H1 (cell line): ENCODE results near the gene ENDOG. TPM values are rescaled to one million over a fixed set of nuclear protein-coding genes. Genes with fewer than 3 reads are reported as not detected.
A peak's percentile ranks its signal among the peaks of the same experiment; 100 is the strongest.

ENCODE experiments used
- CTCF ChIA-PET: fragments of 300-600 bp; sonication (Branson Sonifier 250); formaldehyde crosslinking; loops from one replicate; lab custom pipeline; 2021; ENCODE audit not compliant: partially characterized antibody; lab: Charles Lee
- POLR2A ChIA-PET: fragments of 300-600 bp; sonication (Branson Sonifier 250); formaldehyde crosslinking; loops from one replicate; lab custom pipeline; 2021; ENCODE audit warnings: inconsistent platforms; ENCODE audit not compliant: partially characterized antibody; lab: Charles Lee
- DNase-seq, 2 experiments: peaks; one replicate each; pipeline versions ENCODE4 v3.0.0 to v3.0.0-alpha.2; 2010 to 2022; ENCODE audit warnings: low spot score in 2 of 2, low read depth in 1 of 2, mixed read lengths in 1 of 2
- FAIRE-seq: peaks from 2 replicates; lab custom pipeline; 2011; peaks lifted over from hg19 to GRCh38; lab: Jason Lieb, UNC
- H2AFZ ChIP-seq: 2 replicates; pipeline ENCODE4 v1.8.1; 2012; ENCODE audit warnings: low read length, inconsistent platforms
- H2AK5ac ChIP-seq: 2 replicates; pipeline ENCODE4 v1.6.1; 2013; ENCODE audit warnings: low read depth, low read length
- H2BK120ac ChIP-seq: replicated peaks from 2 replicates; pipeline ENCODE3; 2013; ENCODE audit warnings: low read depth, low read length, inconsistent platforms
- H2BK12ac ChIP-seq: 2 replicates; pipeline ENCODE4 v1.6.1; 2013; ENCODE audit warnings: low read depth, low read length
- H2BK15ac ChIP-seq: 2 replicates; pipeline ENCODE4 v1.6.1; 2013; ENCODE audit warnings: low read length
- H2BK20ac ChIP-seq: 2 replicates; pipeline ENCODE4 v1.6.1; 2013; ENCODE audit warnings: low read length
- H2BK5ac ChIP-seq: 2 replicates; pipeline ENCODE4 v1.6.1; 2013; ENCODE audit warnings: low read depth, low read length
- H3K14ac ChIP-seq: 2 replicates; pipeline ENCODE4 v1.6.1; 2013; ENCODE audit warnings: inconsistent platforms; ENCODE audit not compliant: insufficient read length
- H3K18ac ChIP-seq: 2 replicates; pipeline ENCODE4 v1.6.1; 2013; ENCODE audit warnings: low read length; ENCODE audit errors: extremely low read depth
- H3K23ac ChIP-seq: 2 replicates; pipeline ENCODE4 v1.6.1; 2013; ENCODE audit warnings: inconsistent platforms; ENCODE audit not compliant: insufficient read length
- H3K23me2 ChIP-seq: 2 replicates; pipeline ENCODE4 v1.6.1; 2013; ENCODE audit warnings: low read depth, low read length
- H3K27ac ChIP-seq: 2 replicates; pipeline ENCODE4 v1.6.1; 2011; ENCODE audit warnings: low read depth, low read length, inconsistent platforms
- H3K27me3 ChIP-seq, 4 experiments: replicated peaks in 1 of 4; 1 replicate in 1 of 4; 2 replicates in 3 of 4; pipeline versions ENCODE4 v1.6.1 to v1.8.1; 2011 to 2013; ENCODE audit warnings: low read length in 3 of 4, mild to moderate bottlenecking in 3 of 4, inconsistent platforms in 2 of 4, mixed read lengths in 2 of 4, moderate library complexity in 1 of 4; ENCODE audit not compliant: control insufficient read depth in 3 of 4, insufficient read depth in 3 of 4; ENCODE audit errors: extremely low read depth in 1 of 4
- H3K36me3 ChIP-seq, 4 experiments: 2 replicates each; pipeline versions ENCODE4 v1.6.1 to v1.8.1; 2011 to 2013; ENCODE audit warnings: mild to moderate bottlenecking in 4 of 4, low read length in 3 of 4, moderate library complexity in 2 of 4, control low read depth in 1 of 4, inconsistent platforms in 1 of 4; ENCODE audit not compliant: insufficient read depth in 4 of 4, control insufficient read depth in 2 of 4
- H3K4ac ChIP-seq: replicated peaks from 2 replicates; pipeline ENCODE3; 2013; ENCODE audit warnings: low read length, low read depth, mixed read lengths, inconsistent platforms; ENCODE audit not compliant: insufficient read length
- H3K4me1 ChIP-seq, 4 experiments: replicated peaks in 1 of 4; 1 replicate in 1 of 4; 2 replicates in 3 of 4; pipeline versions ENCODE4 v1.6.1 to v1.8.1; 2011 to 2013; ENCODE audit warnings: low read length in 3 of 4, inconsistent platforms in 2 of 4, mixed read lengths in 1 of 4; ENCODE audit not compliant: insufficient read depth in 4 of 4, control insufficient read depth in 3 of 4
- H3K4me2 ChIP-seq, 2 experiments: 2 replicates each; pipeline versions ENCODE4 v1.6.1 to v1.8.1; 2011 to 2013; ENCODE audit warnings: low read depth in 2 of 2, low read length in 2 of 2, control low read depth in 1 of 2, inconsistent platforms in 1 of 2, mild to moderate bottlenecking in 1 of 2; ENCODE audit not compliant: insufficient read depth in 1 of 2
- H3K4me3 ChIP-seq, 4 experiments: fragments of 200-600, 300-600 bp in 1 of 4; sonication (generic), shearing (Covaris generic), sonication (Bioruptor Twin) in 1 of 4; 2 replicates each; pipeline versions ENCODE4 v1.5.1 to v1.8.1; 2011 to 2016; ENCODE audit warnings: low read length in 4 of 4, low read depth in 3 of 4, control low read depth in 2 of 4, inconsistent platforms in 2 of 4, mild to moderate bottlenecking in 2 of 4, mixed read lengths in 1 of 4, moderate library complexity in 1 of 4; ENCODE audit not compliant: insufficient read depth in 2 of 4; ENCODE audit errors: extremely low read depth in 1 of 4
- H3K56ac ChIP-seq: replicated peaks from 2 replicates; pipeline ENCODE3; 2013; ENCODE audit warnings: low read depth, mild to moderate bottlenecking, mixed read lengths, low read length, inconsistent platforms; ENCODE audit not compliant: insufficient read length
- H3K79me1 ChIP-seq: 2 replicates; pipeline ENCODE4 v1.6.1; 2013; ENCODE audit warnings: low read depth, low read length, control low read depth
- H3K79me2 ChIP-seq, 2 experiments: 2 replicates each; pipeline versions ENCODE4 v1.6.1 to v1.8.1; 2012 to 2013; ENCODE audit warnings: low read length in 2 of 2, mild to moderate bottlenecking in 2 of 2, inconsistent platforms in 1 of 2; ENCODE audit not compliant: insufficient read depth in 2 of 2, control insufficient read depth in 1 of 2
- H3K9ac ChIP-seq, 4 experiments: replicated peaks in 1 of 4; 1 replicate in 1 of 4; 2 replicates in 3 of 4; pipeline versions ENCODE4 v1.6.1 to v1.8.1; 2011 to 2013; ENCODE audit warnings: low read depth in 3 of 4, low read length in 3 of 4, control low read depth in 2 of 4, mild to moderate bottlenecking in 2 of 4, moderate library complexity in 2 of 4, inconsistent platforms in 1 of 4; ENCODE audit errors: extremely low read depth in 1 of 4
- H3K9me3 ChIP-seq, 2 experiments: 2 replicates each; pipeline versions ENCODE4 v1.6.1 to v1.8.1; 2012 to 2013; ENCODE audit warnings: mild to moderate bottlenecking in 2 of 2, moderate library complexity in 2 of 2, control low read depth in 1 of 2, inconsistent platforms in 1 of 2, low read depth in 1 of 2, low read length in 1 of 2, mixed read lengths in 1 of 2; ENCODE audit not compliant: insufficient read depth in 2 of 2
- H4K20me1 ChIP-seq, 2 experiments: replicated peaks in 1 of 2; 2 replicates each; pipeline versions ENCODE3 to v1.8.1; 2011 to 2013; ENCODE audit warnings: inconsistent platforms in 2 of 2, low read length in 2 of 2, mild to moderate bottlenecking in 1 of 2; ENCODE audit not compliant: insufficient read depth in 2 of 2, control insufficient read depth in 1 of 2
- H4K5ac ChIP-seq: 2 replicates; pipeline ENCODE4 v1.6.1; 2013; ENCODE audit warnings: low read length, low read depth, mixed read lengths, inconsistent platforms; ENCODE audit not compliant: insufficient read length
- H4K8ac ChIP-seq: 2 replicates; pipeline ENCODE4 v1.8.0; 2013; ENCODE audit warnings: mild to moderate bottlenecking, moderate library complexity, low read length, inconsistent platforms; ENCODE audit not compliant: insufficient read depth; ENCODE audit errors: extremely low read depth
- H4K91ac ChIP-seq: replicated peaks from 2 replicates; pipeline ENCODE3; 2013; ENCODE audit warnings: low read length, mixed read lengths, inconsistent platforms; ENCODE audit not compliant: insufficient read length
- BCL11A ChIP-seq, 2 experiments: IDR thresholded peaks; one replicate each; pipeline ENCODE4 v1.6.1; 2011; ENCODE audit warnings: low read depth in 2 of 2, low read length in 2 of 2, mild to moderate bottlenecking in 2 of 2
- CTCF ChIP-seq, 3 experiments: IDR thresholded peaks; 1 replicate in 2 of 3; 2 replicates in 1 of 3; pipeline versions ENCODE4 v1.5.1 to v1.6.1; 2011; ENCODE audit warnings: low read length in 3 of 3, mild to moderate bottlenecking in 3 of 3, inconsistent platforms in 2 of 3, low read depth in 1 of 3, moderate library complexity in 1 of 3; ENCODE audit not compliant: insufficient read depth in 1 of 3; ENCODE audit errors: control extremely low read depth in 1 of 3
- RAD21 ChIP-seq, 2 experiments: IDR thresholded peaks in 1 of 2; conservative IDR thresholded peaks in 1 of 2; 2 replicates each; pipeline ENCODE4 v1.6.1; 2011; ENCODE audit warnings: low read depth in 2 of 2, low read length in 2 of 2, improper control_type of control experiment in 1 of 2, inconsistent platforms in 1 of 2, mild to moderate bottlenecking in 1 of 2, moderate library complexity in 1 of 2
- WGBS, 2 experiments: shearing (Covaris generic) in 1 of 2; methylation state at CpG; one replicate each; pipeline versions ENCODE4 v1.1.6 to v1.1.7; 2013 to 2015; ENCODE audit warnings: low lambda C conversion rate in 2 of 2, mixed read lengths in 2 of 2, inconsistent platforms in 1 of 2, low coverage in 1 of 2, missing lambda C conversion rate in 1 of 2; ENCODE audit not compliant: insufficient replicate concordance in 2 of 2, insufficient coverage in 1 of 2, insufficient read length in 1 of 2; ENCODE audit errors: extremely low coverage in 1 of 2, missing lambda C conversion rate in 1 of 2; 5-methylcytosine and 5-hydroxymethylcytosine counted together
- polyA plus RNA-seq, 7 experiments: library from polyadenylated mRNA; depleted of rRNA in 3 of 7; stranded (reverse) in 5 of 7; unstranded in 2 of 7; fragments of >200 nt in 5 of 7; fragments of 200-250 nt in 2 of 7; gene quantifications; 1 replicate in 5 of 7; 2 replicates in 1 of 7; 4 replicates in 1 of 7; pipeline versions ENCODE4 v1.2.1 to v1.2.3, GENCODE V29; 2011 to 2013; ENCODE audit warnings: missing spikeins in 2 of 7, mixed read lengths in 2 of 7
- total RNA-seq: library from RNA; stranded (reverse); fragmentation: NEBNext Ultra II Directional; extraction: Animal tissue kit (Norgen Biotek cat#: 25700); gene quantifications from 2 replicates; pipeline ENCODE4 v1.2.1, GENCODE V29; 2021

ENDOG gene
- total and polyA plus RNA-seq, 2 of the 8 experiments (the other 6 are each of a cell fraction or from before 2014, with no cell fraction given) = 17.5 to 23.4 TPM

GRCh38 chr9:128809831-128810230 lies 8.5 kb upstream of the ENDOG start:
- Histone ChIP-seq H4K8ac (no peak overlapping the region), H3K23ac (no peak overlapping the region), H3K4ac (no peak overlapping the region), H3K79me2 (no peaks in the 10 kb centered on the region), H4K5ac (no peak overlapping the region), H2AFZ (no peak overlapping the region), H4K91ac (no peak overlapping the region), H3K18ac (no peak overlapping the region), H3K23me2 (no peaks in the 10 kb centered on the region), H3K27ac (no peak overlapping the region), H3K56ac (no peak overlapping the region), H3K36me3 (peaks cover 2 to 10% (median 6%) of the 10 kb centered on the region in 4 experiments; a peak in 6 of 8 replicates), H2BK20ac (no peak overlapping the region), H3K9ac (no peak overlapping the region), H3K14ac (no peak overlapping the region), H3K4me1 (no peaks in the 10 kb centered on the region), H2BK120ac (no peak overlapping the region), H3K9me3 (no peaks in the 10 kb centered on the region), H4K20me1 (peaks cover 0 to 4% of the 10 kb centered on the region in 2 experiments), H3K4me2 (no peak overlapping the region), H3K4me3 (no peak overlapping the region), H3K79me1 (no peaks in the 10 kb centered on the region), H2AK5ac (no peak overlapping the region), H2BK12ac (no peak overlapping the region), H2BK15ac (no peak overlapping the region), H2BK5ac (no peak overlapping the region), H3K27me3 (no peaks in the 10 kb centered on the region)
- no peak for DNase-seq
- no peak for FAIRE-seq
- TF ChIP-seq BCL11A (IDR thresholded peaks at IDR 0.05; ENCODE audit: low read depth in 2 of 2, low read length in 2 of 2) (no peak), CTCF (IDR thresholded peaks at IDR 0.05; ENCODE audit: control extremely low read depth in 1 of 3, insufficient read depth in 1 of 3, low read depth in 1 of 3, low read length in 3 of 3) (peak in 1 of 3 experiments; percentile 46; a peak in 2 of 4 replicates), RAD21 (IDR thresholded peaks at IDR 0.05 in 1 of 2, conservative IDR thresholded peaks at IDR 0.05 in 1 of 2; ENCODE audit: low read depth in 2 of 2, low read length in 2 of 2) (peak in 1 of 2 experiments; percentile 26; a peak in 1 of 4 replicates)
- ChIA-PET POLR2A (interaction anchor here (0.5 to 4.6 kb wide), 10 partner anchors 10 to 130 kb away, joined by 3 to 37 read pairs (median 4); partner anchors contain the start of genes ENDOG and SPOUT1), CTCF (interaction anchor here (0.6 to 2.5 kb wide), 10 partner anchors 17 to 218 kb away, joined by 3 to 9 read pairs (median 3); partner anchors contain the start of genes PKN3 and SH3GLB2)
- 81% methylated on average over 2 of the region's 2 CpGs; no CpG with 5 or more reads in 1 of the 2 experiments for WGBS, 2 experiments
